Mesendoderm (in vitro differentiated cells): ENCODE measurements around the gene MLH3.

Experiments used
- DNase-seq: peaks from one replicate; pipeline ENCODE4 v3.0.0; 2013
- H2AK5ac ChIP-seq: 2 replicates; pipeline ENCODE4 v1.6.1; 2013; ENCODE audit warnings: low read length, inconsistent platforms
- H2BK120ac ChIP-seq: 2 replicates; pipeline ENCODE4 v1.6.1; 2013; ENCODE audit warnings: low read depth, mild to moderate bottlenecking, low read length, moderate library complexity, mixed read lengths
- H2BK15ac ChIP-seq: replicated peaks from 2 replicates; pipeline ENCODE4 v1.6.1; 2013; ENCODE audit warnings: low read depth, mild to moderate bottlenecking, moderate library complexity
- H2BK5ac ChIP-seq: 2 replicates; pipeline ENCODE4 v1.6.1; 2013; ENCODE audit warnings: low read length, inconsistent platforms
- H3K18ac ChIP-seq: 2 replicates; pipeline ENCODE4 v1.6.1; 2013; ENCODE audit warnings: mild to moderate bottlenecking, low read length, mixed read lengths
- H3K23ac ChIP-seq: one replicate; pipeline ENCODE4 v1.6.1; 2013; ENCODE audit warnings: low read length
- H3K27ac ChIP-seq: 2 replicates; pipeline ENCODE4 v1.5.1; 2013; ENCODE audit warnings: low read depth, mild to moderate bottlenecking, inconsistent platforms, low read length, moderate library complexity
- H3K27me3 ChIP-seq: 2 replicates; pipeline ENCODE4 v1.6.1; 2013; ENCODE audit warnings: low read length, control low read depth, mild to moderate bottlenecking, inconsistent platforms; ENCODE audit not compliant: insufficient read depth, poor library complexity
- H3K36me3 ChIP-seq: 2 replicates; pipeline ENCODE4 v1.6.1; 2013; ENCODE audit warnings: low read length, inconsistent platforms; ENCODE audit not compliant: control insufficient read depth, insufficient read depth
- H3K4ac ChIP-seq: one replicate; pipeline ENCODE4 v1.6.1; 2013; ENCODE audit warnings: low read depth, mild to moderate bottlenecking, low read length, moderate library complexity
- H3K4me1 ChIP-seq: 2 replicates; pipeline ENCODE4 v1.6.1; 2013; ENCODE audit warnings: low read depth, low read length, inconsistent platforms; ENCODE audit not compliant: control insufficient read depth
- H3K4me2 ChIP-seq: 2 replicates; pipeline ENCODE4 v1.6.1; 2013; ENCODE audit warnings: low read length
- H3K4me3 ChIP-seq: 2 replicates; pipeline ENCODE4 v1.5.1; 2013; ENCODE audit warnings: mild to moderate bottlenecking, low read length
- H3K56ac ChIP-seq: one replicate; pipeline ENCODE4 v1.6.1; 2013; ENCODE audit warnings: low read length
- H3K79me1 ChIP-seq: 2 replicates; pipeline ENCODE4 v1.6.1; 2013; ENCODE audit warnings: low read length, inconsistent platforms
- H3K79me2 ChIP-seq: 2 replicates; pipeline ENCODE4 v1.6.1; 2013; ENCODE audit warnings: mild to moderate bottlenecking, low read length; ENCODE audit not compliant: control insufficient read depth, insufficient read depth
- H3K9ac ChIP-seq: 2 replicates; pipeline ENCODE4 v1.6.1; 2013; ENCODE audit warnings: low read length, inconsistent platforms
- H4K5ac ChIP-seq: one replicate; pipeline ENCODE4 v1.6.1; 2013; ENCODE audit warnings: low read length
- H4K8ac ChIP-seq: one replicate; pipeline ENCODE4 v1.6.1; 2013; ENCODE audit warnings: low read depth, mild to moderate bottlenecking, control low read depth, low read length, moderate library complexity
- WGBS: extraction: QIAGEN DNeasy Blood & Tissue Kit; methylation state at CpG from one replicate; pipeline ENCODE4 v1.1.7; 2013; ENCODE audit warnings: low lambda C conversion rate, missing lambda C conversion rate; ENCODE audit not compliant: insufficient coverage; ENCODE audit errors: extremely low coverage; 5-methylcytosine and 5-hydroxymethylcytosine counted together

The MLH3 gene

DNA sequence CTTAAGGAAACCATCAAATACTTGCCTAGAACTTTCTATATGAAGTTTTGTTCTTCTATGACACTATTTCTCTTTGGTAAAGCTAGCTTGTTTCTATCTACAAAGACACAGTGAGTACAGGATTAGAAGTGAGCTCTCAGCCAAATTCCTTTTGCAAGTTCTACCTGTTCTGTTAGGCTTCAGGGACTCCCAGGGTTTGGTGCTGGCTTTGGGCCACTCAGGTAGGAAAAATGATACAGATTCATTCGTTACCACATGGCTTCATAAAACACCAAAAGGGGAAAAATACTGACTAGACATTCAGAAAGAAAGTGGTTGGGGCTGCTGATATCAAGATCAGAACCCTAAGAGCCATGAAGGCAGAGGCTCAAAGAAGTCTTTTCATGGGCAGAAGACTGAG lies 32.0 kb upstream of the MLH3 start:
- WGBS = no CpG with 5 or more reads among the region's 1 CpG
- no peak overlapping the region for H4K8ac ChIP-seq
- no peak overlapping the region for H3K56ac ChIP-seq
- H3K79me1 ChIP-seq = no peaks in the 10 kb centered on the region
- no peaks in the 10 kb centered on the region for H3K36me3 ChIP-seq
- H3K27me3 ChIP-seq = no peaks in the 10 kb centered on the region
- no peak overlapping the region for H3K23ac ChIP-seq
- H2BK120ac ChIP-seq = no peak overlapping the region
- no peak overlapping the region for H3K18ac ChIP-seq
- H2BK15ac ChIP-seq = no peak overlapping the region
- no peaks in the 10 kb centered on the region for H3K4me1 ChIP-seq
- no peak overlapping the region for H3K9ac ChIP-seq
- no peak overlapping the region for H3K4me3 ChIP-seq
- no peak overlapping the region for H2BK5ac ChIP-seq
- H4K5ac ChIP-seq = no peak overlapping the region
- no peak for DNase-seq
- H3K4ac ChIP-seq = no peak overlapping the region
- no peak overlapping the region for H2AK5ac ChIP-seq
- H3K27ac ChIP-seq = no peak overlapping the region
- no peaks in the 10 kb centered on the region for H3K79me2 ChIP-seq
- H3K4me2 ChIP-seq = no peak overlapping the region

DNA sequence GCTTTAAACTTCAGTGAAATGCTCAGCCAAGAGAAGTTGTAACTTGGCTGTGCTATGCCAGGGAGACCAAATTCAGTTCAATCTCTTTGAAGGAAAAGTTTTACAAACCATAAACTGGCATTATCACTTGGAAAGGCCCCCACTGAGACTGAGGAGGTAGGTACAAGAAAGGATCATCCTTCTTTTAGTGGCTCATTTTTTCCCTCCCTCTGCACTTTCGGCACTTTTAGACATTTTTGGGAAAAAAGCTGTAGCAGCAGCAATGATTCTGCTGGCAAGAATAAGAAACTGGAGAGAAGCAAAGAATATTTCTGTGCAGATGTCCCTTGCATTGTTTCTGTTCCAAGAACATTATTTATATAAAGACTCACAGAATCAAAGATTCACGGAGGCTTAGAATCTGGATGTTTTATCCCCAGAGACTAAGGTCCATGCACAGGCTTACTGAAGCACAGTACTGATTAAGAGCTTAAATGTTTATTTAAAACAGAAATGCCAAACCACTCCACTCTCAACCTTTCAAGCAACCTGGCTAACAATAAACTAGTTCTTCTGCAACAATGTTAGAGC lies 30.5 kb upstream of the MLH3 start:
- Histone ChIP-seq H3K18ac (no peak overlapping the region), H2AK5ac (no peak overlapping the region), H3K27me3 (no peaks in the 10 kb centered on the region), H2BK15ac (no peak overlapping the region), H3K56ac (no peak overlapping the region), H2BK5ac (no peak overlapping the region), H3K79me2 (no peaks in the 10 kb centered on the region), H3K4me2 (no peak overlapping the region), H3K9ac (no peak overlapping the region), H4K8ac (no peak overlapping the region), H4K5ac (no peak overlapping the region), H3K79me1 (no peaks in the 10 kb centered on the region), H3K4me3 (no peak overlapping the region), H3K36me3 (no peaks in the 10 kb centered on the region), H3K23ac (no peak overlapping the region), H2BK120ac (no peak overlapping the region), H3K4me1 (no peaks in the 10 kb centered on the region), H3K4ac (no peak overlapping the region), H3K27ac (no peak overlapping the region)
- no peak for DNase-seq
- no CpG with 5 or more reads among the region's 2 CpGs for WGBS

DNA sequence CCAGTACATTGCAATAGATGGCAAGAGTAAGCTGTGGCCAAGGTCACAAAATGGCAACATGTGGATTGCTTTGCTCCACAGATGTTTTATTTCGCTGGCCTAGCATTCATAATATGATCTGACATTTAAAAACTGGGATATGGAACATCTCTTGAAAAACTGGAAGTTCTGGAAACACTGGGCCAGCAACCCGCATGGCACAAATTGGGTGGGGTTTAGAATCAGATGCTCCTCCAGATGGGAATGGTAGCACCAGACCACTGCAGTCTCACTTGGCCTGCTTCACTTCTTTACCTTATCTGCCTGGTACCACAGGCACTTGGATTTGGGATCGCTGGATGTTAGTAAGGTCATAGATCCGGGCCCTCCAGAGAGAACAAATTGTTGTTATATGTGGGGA lies 28.3 kb upstream of the MLH3 start:
- Histone ChIP-seq H4K5ac (no peak overlapping the region), H3K27me3 (no peaks in the 10 kb centered on the region), H3K4me2 (no peak overlapping the region), H3K9ac (no peak overlapping the region), H2AK5ac (no peak overlapping the region), H3K36me3 (no peaks in the 10 kb centered on the region), H3K4ac (no peak overlapping the region), H3K18ac (no peak overlapping the region), H4K8ac (no peak overlapping the region), H3K79me1 (no peaks in the 10 kb centered on the region), H2BK120ac (no peak overlapping the region), H3K27ac (no peak overlapping the region), H2BK15ac (no peak overlapping the region), H3K23ac (no peak overlapping the region), H3K56ac (no peak overlapping the region), H3K4me1 (no peaks in the 10 kb centered on the region), H3K79me2 (no peaks in the 10 kb centered on the region), H2BK5ac (no peak overlapping the region), H3K4me3 (no peak overlapping the region)
- no CpG with 5 or more reads among the region's 4 CpGs for WGBS
- no peak for DNase-seq

DNA sequence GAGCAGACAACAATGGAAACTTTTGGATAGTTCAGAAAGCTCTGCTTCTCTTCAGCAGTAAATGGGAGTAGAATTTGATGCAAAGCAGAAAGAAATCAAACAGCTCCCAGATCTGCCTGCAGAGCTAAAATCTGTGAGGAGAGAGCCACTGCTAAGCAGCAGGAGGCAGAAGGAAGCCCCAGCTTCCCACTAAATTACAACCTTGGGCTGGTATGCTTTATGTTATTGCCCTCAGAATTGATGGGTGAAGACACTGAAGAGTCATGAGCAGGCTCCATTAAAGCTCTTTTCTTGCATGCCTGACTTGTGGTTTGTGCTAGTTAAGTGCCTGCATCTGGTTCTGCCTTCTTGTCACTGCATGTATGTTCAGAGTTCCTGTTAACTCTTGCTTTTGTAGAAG lies 26.5 kb upstream of the MLH3 start:
- Histone ChIP-seq H3K4me2 (no peak overlapping the region), H3K36me3 (no peaks in the 10 kb centered on the region), H3K23ac (no peak overlapping the region), H2AK5ac (no peak overlapping the region), H3K18ac (no peak overlapping the region), H3K27me3 (no peaks in the 10 kb centered on the region), H3K4me1 (no peaks in the 10 kb centered on the region), H3K56ac (no peak overlapping the region), H3K79me2 (no peaks in the 10 kb centered on the region), H4K5ac (no peak overlapping the region), H2BK15ac (no peak overlapping the region), H3K27ac (no peak overlapping the region), H3K9ac (no peak overlapping the region), H3K79me1 (no peaks in the 10 kb centered on the region), H4K8ac (no peak overlapping the region), H3K4ac (no peak overlapping the region), H2BK120ac (no peak overlapping the region), H3K4me3 (no peak overlapping the region), H2BK5ac (no peak overlapping the region)
- DNase-seq = no peak

DNA sequence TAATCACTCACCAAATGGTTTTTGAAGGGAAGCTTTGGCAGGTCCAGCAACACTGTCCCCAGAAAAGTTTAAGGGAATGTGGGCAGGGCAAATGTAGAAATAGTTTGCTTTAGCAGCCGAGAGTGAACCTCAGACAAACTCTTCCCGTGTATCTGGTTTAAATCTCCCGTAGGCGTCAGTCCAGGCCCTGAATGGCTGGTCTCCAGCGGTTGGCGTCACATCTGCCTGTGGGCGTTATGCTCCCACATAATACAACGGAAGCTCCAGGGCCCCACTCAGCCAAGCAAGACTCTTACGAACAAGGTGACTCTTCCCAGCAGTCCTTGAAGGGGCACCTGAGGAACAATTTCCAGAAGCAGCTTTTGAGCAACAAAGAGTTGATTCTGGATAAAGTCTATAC lies 19.1 kb upstream of the MLH3 start:
- H4K8ac ChIP-seq = no peak overlapping the region
- H2AK5ac ChIP-seq = no peak overlapping the region
- peaks cover 2% of the 10 kb centered on the region for H3K79me1 ChIP-seq
- H3K36me3 ChIP-seq = no peaks in the 10 kb centered on the region
- no peak overlapping the region for H3K4me3 ChIP-seq
- no peak overlapping the region for H3K4me2 ChIP-seq
- H3K4me1 ChIP-seq = no peaks in the 10 kb centered on the region
- WGBS = no CpG with 5 or more reads among the region's 9 CpGs
- H3K9ac ChIP-seq = no peak overlapping the region
- H3K27me3 ChIP-seq = no peaks in the 10 kb centered on the region
- H3K56ac ChIP-seq = no peak overlapping the region
- no peak overlapping the region for H4K5ac ChIP-seq
- no peak overlapping the region for H3K4ac ChIP-seq
- H2BK15ac ChIP-seq = no peak overlapping the region
- H2BK120ac ChIP-seq = no peak overlapping the region
- H2BK5ac ChIP-seq = no peak overlapping the region
- no peak for DNase-seq
- no peak overlapping the region for H3K18ac ChIP-seq
- no peak overlapping the region for H3K23ac ChIP-seq
- no peaks in the 10 kb centered on the region for H3K79me2 ChIP-seq
- no peak overlapping the region for H3K27ac ChIP-seq

DNA sequence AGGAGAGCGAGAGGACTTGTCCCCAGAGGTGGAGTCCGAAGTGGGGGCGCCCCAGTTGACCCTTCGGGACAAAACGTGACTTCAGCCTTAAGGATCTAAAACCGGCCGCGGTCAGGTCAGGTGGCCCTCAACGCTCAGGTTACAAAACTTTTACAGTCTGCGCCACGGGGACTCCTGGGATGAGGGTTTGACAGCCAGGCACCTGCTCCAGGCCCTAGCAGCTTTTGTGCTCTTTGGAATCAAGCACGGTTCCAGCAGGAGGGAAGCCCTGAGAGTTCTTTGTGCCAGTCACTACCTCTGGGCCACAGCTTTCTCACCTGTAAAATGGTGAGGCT lies 18.5 kb upstream of the MLH3 start:
- Histone ChIP-seq H4K5ac (no peak overlapping the region), H3K4me2 (peak overlapping the region; percentile 67), H3K27me3 (no peaks in the 10 kb centered on the region), H3K36me3 (no peaks in the 10 kb centered on the region), H3K79me1 (peaks cover 2% of the 10 kb centered on the region), H3K56ac (peak overlapping the region; percentile 78), H2AK5ac (no peak overlapping the region), H3K4me1 (no peaks in the 10 kb centered on the region), H3K4me3 (peak overlapping the region; percentile 8), H3K9ac (peak overlapping the region; percentile 63), H3K4ac (no peak overlapping the region), H2BK15ac (no peak overlapping the region), H3K23ac (no peak overlapping the region), H3K27ac (no peak overlapping the region), H3K79me2 (no peaks in the 10 kb centered on the region), H3K18ac (no peak overlapping the region), H2BK5ac (no peak overlapping the region), H4K8ac (no peak overlapping the region), H2BK120ac (no peak overlapping the region)
- DNase-seq = no peak
- no CpG with 5 or more reads among the region's 12 CpGs for WGBS
